CD14-positive monocyte (primary cell): ENCODE data around the gene TEX38. TPM values are rescaled to one million over a fixed set of nuclear protein-coding genes. Genes with fewer than 3 reads are reported as not detected.

Experiments used
- DNase-seq, 3 donors: peaks; one replicate each; pipeline ENCODE4 v3.0.0-alpha.2; 2011 to 2022
- H2AFZ ChIP-seq: 2 replicates; pipeline ENCODE4 v1.6.0; 2012; ENCODE audit warnings: mild to moderate bottlenecking, low read depth, low read length, inconsistent platforms; ENCODE audit not compliant: insufficient read depth, poor library complexity, severe bottlenecking
- H3K27ac ChIP-seq, 2 donors: 1 replicate in 1 of 2; 2 replicates in 1 of 2; pipeline ENCODE4 v1.5.1; 2012 to 2013; ENCODE audit warnings: low read length in 2 of 2, control low read depth in 1 of 2, inconsistent platforms in 1 of 2, low read depth in 1 of 2, mild to moderate bottlenecking in 1 of 2
- H3K27me3 ChIP-seq, 2 donors: one replicate each; pipeline versions ENCODE4 v1.6.0 to v1.6.1; 2011 to 2013; ENCODE audit warnings: low read length in 2 of 2; ENCODE audit not compliant: control insufficient read depth in 2 of 2, insufficient read depth in 2 of 2
- H3K36me3 ChIP-seq, 2 donors: replicated peaks in 1 of 2; 1 replicate in 1 of 2; 2 replicates in 1 of 2; pipeline versions ENCODE4 v1.5.1 to v1.6.1; 2012 to 2013; ENCODE audit warnings: low read length in 2 of 2, control low read depth in 1 of 2, inconsistent platforms in 1 of 2, mild to moderate bottlenecking in 1 of 2; ENCODE audit not compliant: insufficient read depth in 2 of 2, control insufficient read depth in 1 of 2
- H3K4me1 ChIP-seq, 2 donors: 1 replicate in 1 of 2; 2 replicates in 1 of 2; pipeline versions ENCODE4 v1.5.1 to v1.6.1; 2012 to 2013; ENCODE audit warnings: low read length in 2 of 2, control low read depth in 1 of 2, inconsistent platforms in 1 of 2, mild to moderate bottlenecking in 1 of 2, moderate library complexity in 1 of 2; ENCODE audit not compliant: insufficient read depth in 2 of 2, control insufficient read depth in 1 of 2
- H3K4me2 ChIP-seq: replicated peaks from 2 replicates; pipeline ENCODE3; 2012; ENCODE audit warnings: low read length, moderate library complexity, mild to moderate bottlenecking; ENCODE audit not compliant: poor library complexity, severe bottlenecking; ENCODE audit errors: extremely low read depth
- H3K4me3 ChIP-seq, 3 experiments: fragments of 200-600 bp in 1 of 3; sonication (generic) in 1 of 3; replicated peaks in 1 of 3; 1 replicate in 2 of 3; 2 replicates in 1 of 3; pipeline ENCODE4 v1.5.1; 2011 to 2013; ENCODE audit warnings: low read length in 3 of 3, mild to moderate bottlenecking in 3 of 3, control low read depth in 2 of 3, low read depth in 2 of 3, inconsistent platforms in 1 of 3, moderate library complexity in 1 of 3
- H3K79me2 ChIP-seq: 2 replicates; pipeline ENCODE4 v1.6.0; 2012; ENCODE audit warnings: mild to moderate bottlenecking, control low read depth, inconsistent platforms, low read length, moderate library complexity; ENCODE audit not compliant: insufficient read depth
- H3K9ac ChIP-seq: 2 replicates; pipeline ENCODE4 v1.6.0; 2017; ENCODE audit warnings: low read length, mild to moderate bottlenecking; ENCODE audit not compliant: insufficient read depth, poor library complexity, severe bottlenecking
- H3K9me3 ChIP-seq, 2 donors: replicated peaks in 1 of 2; 1 replicate in 1 of 2; 2 replicates in 1 of 2; pipeline versions ENCODE4 v1.5.1 to v1.6.1; 2012 to 2013; ENCODE audit warnings: low read length in 2 of 2, control low read depth in 1 of 2; ENCODE audit not compliant: control insufficient read depth in 1 of 2, insufficient read depth in 1 of 2
- H4K20me1 ChIP-seq: 2 replicates; pipeline ENCODE4 v1.6.0; 2012; ENCODE audit warnings: mild to moderate bottlenecking, low read length, control low read depth, moderate library complexity; ENCODE audit not compliant: insufficient read depth
- H3K27ac Mint-ChIP-seq, 7 donors: one replicate each; pipeline ENCODE4 v1.8.0; 2020; ENCODE audit warnings: mild to moderate bottlenecking in 7 of 7, mixed read lengths in 7 of 7, moderate library complexity in 6 of 7, inconsistent platforms in 2 of 7
- H3K27me3 Mint-ChIP-seq, 3 donors: one replicate each; pipeline ENCODE4 v1.8.0; 2021 to 2022; ENCODE audit warnings: low read depth in 3 of 3, mild to moderate bottlenecking in 3 of 3, mixed read lengths in 3 of 3, moderate library complexity in 3 of 3, inconsistent platforms in 1 of 3
- H3K36me3 Mint-ChIP-seq, 2 donors: one replicate each; pipeline ENCODE4 v1.8.0; 2020; ENCODE audit warnings: mixed read lengths in 2 of 2, inconsistent platforms in 1 of 2, mild to moderate bottlenecking in 1 of 2
- H3K4me1 Mint-ChIP-seq: one replicate; pipeline ENCODE4 v1.8.0; 2020; ENCODE audit warnings: mild to moderate bottlenecking, mixed read lengths
- H3K4me3 Mint-ChIP-seq, 2 donors: one replicate each; pipeline ENCODE4 v1.8.0; 2020; ENCODE audit warnings: mild to moderate bottlenecking in 2 of 2, mixed read lengths in 2 of 2, moderate library complexity in 1 of 2
- H3K9me3 Mint-ChIP-seq, 7 donors: one replicate each; pipeline ENCODE4 v1.8.0; 2020 to 2022; ENCODE audit warnings: mixed read lengths in 7 of 7, mild to moderate bottlenecking in 6 of 7, moderate library complexity in 6 of 7, inconsistent platforms in 2 of 7
- CTCF ChIP-seq: fragments of 200-600 bp; IDR thresholded peaks from one replicate; pipeline ENCODE4 v1.8.0; 2022; ENCODE audit warnings: antibody characterized with exemption, mild to moderate bottlenecking
- WGBS: methylation state at CpG from one replicate; pipeline ENCODE4 v1.1.5; 2013; ENCODE audit warnings: missing lambda C conversion rate; ENCODE audit not compliant: insufficient coverage; 5-methylcytosine and 5-hydroxymethylcytosine counted together
- intact Hi-C, 2 donors: fragments of 100-400 bp; cut with micrococcal nuclease; formaldehyde crosslinking; loops; one replicate each; pipeline versions ENCODE4 v1.15.0 to v1.15.1; 2023
- polyA plus RNA-seq, 3 donors: library from polyadenylated mRNA; depleted of rRNA in 1 of 3; unstranded in 2 of 3; stranded (reverse) in 1 of 3; fragments of 300-500 nt in 2 of 3; fragments of >200 nt in 1 of 3; fragmentation: Illumina TruSeq in 2 of 3; gene quantifications; 1 replicate in 2 of 3; 2 replicates in 1 of 3; pipeline ENCODE4 v1.2.3, GENCODE V29; 2012 to 2021

Gene TEX38
- polyA plus RNA-seq, 3 donors: not detected

DNA sequence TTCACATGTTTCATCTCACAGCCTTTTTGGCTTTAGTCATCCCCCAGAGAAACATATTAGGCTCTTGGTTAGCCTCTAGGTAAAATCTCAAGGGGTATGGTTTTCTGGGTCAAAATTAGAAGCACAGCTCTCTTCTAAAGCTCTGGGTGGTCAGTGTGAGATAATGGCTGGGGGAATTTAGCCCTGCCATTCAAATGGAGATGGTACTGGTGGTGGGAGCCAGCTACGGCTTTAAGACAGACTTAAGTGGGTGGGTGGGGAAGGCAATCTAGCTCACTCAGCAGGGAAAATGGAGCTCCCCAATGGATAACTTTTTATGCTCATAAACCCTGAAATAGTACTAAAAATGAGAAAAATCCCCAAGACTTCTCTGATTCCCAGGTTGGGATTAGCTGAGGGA is 5.7 kb downstream of the TEX38 start:
- no peaks in the 10 kb centered on the region for H3K79me2 ChIP-seq
- no peaks in the 10 kb centered on the region for H3K4me1 ChIP-seq
- Mint-ChIP-seq H3K27me3 (no peaks in the 10 kb centered on the region), H3K27ac (peak overlapping the region in 1 of 7 donors; percentile 32), H3K9me3 (no peaks in the 10 kb centered on the region), H3K36me3 (peaks cover 88 to 95% of the 10 kb centered on the region in 2 donors), H3K4me1 (no peaks in the 10 kb centered on the region), H3K4me3 (no peak overlapping the region)
- H3K27ac ChIP-seq: no peak overlapping the region
- no peaks in the 10 kb centered on the region for H3K9me3 ChIP-seq
- WGBS: no CpG with 5 or more reads among the region's 1 CpG
- intact Hi-C loops: no loop called here
- H3K27me3 ChIP-seq: no peaks in the 10 kb centered on the region
- no peak overlapping the region for H3K4me2 ChIP-seq
- H2AFZ ChIP-seq: no peak overlapping the region
- H4K20me1 ChIP-seq: no peaks in the 10 kb centered on the region
- no peak overlapping the region for H3K9ac ChIP-seq
- H3K4me3 ChIP-seq: no peak overlapping the region
- no peak for TF ChIP-seq CTCF
- peaks cover 74 to 97% of the 10 kb centered on the region in 2 donors for H3K36me3 ChIP-seq
- no peak for DNase-seq

DNA sequence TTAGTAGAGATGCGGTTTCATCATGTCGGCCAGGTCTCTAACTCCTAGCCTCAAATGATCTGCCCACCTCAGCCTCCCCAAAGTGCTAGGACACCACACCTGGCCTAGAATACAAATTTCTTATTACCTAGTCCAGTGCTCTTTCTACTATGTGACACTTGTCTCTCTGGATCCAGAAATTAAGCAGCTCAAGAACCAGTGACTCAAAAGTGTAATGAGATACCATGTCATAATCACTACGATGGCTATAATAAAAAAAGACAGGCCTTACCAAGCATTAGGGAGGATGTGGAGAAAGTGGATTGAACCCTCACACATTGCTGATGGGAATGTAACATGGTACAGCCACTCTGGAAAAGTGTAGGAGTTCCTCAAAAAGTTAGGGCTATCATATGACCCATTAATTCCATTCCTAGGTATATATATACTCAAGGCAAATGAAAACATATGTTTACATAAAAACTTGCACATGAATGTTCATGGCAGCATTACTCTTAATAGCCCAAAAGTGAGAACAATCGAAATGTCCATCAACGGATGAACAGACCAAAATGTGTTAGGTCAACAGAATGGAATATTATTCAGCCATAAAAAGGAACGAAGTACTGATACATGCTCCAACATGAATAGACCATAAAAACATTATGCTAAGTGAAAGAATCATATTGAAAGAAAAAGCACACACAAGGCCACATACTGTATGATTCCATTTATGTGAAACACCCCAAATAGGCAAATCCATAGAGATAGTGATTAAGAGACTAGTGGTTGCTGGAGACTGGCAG is 8.3 kb downstream of the TEX38 start:
- no peaks in the 10 kb centered on the region for H3K9me3 ChIP-seq
- H2AFZ ChIP-seq: no peak overlapping the region
- Mint-ChIP-seq H3K27ac (peak overlapping the region in 2 of 7 donors; percentile 10 to 55), H3K4me1 (no peaks in the 10 kb centered on the region), H3K9me3 (no peaks in the 10 kb centered on the region), H3K27me3 (no peaks in the 10 kb centered on the region), H3K36me3 (peaks cover 91 to 95% of the 10 kb centered on the region in 2 donors), H3K4me3 (no peak overlapping the region)
- no peaks in the 10 kb centered on the region for H3K27me3 ChIP-seq
- intact Hi-C loops: no loop called here
- no peaks in the 10 kb centered on the region for H3K4me1 ChIP-seq
- DNase-seq: no peak
- no peak overlapping the region for H3K27ac ChIP-seq
- no peak overlapping the region for H3K4me3 ChIP-seq
- H4K20me1 ChIP-seq: no peaks in the 10 kb centered on the region
- no peaks in the 10 kb centered on the region for H3K79me2 ChIP-seq
- 100% methylated on average over 1 of the region's 6 CpGs for WGBS
- H3K36me3 ChIP-seq: peaks cover 90 to 100% of the 10 kb centered on the region in 2 donors
- TF ChIP-seq CTCF: no peak
- H3K9ac ChIP-seq: no peak overlapping the region
- no peak overlapping the region for H3K4me2 ChIP-seq
